NCI-H524 (cell line): ENCODE results near the gene TNNI2.
"Not testable (repeated sequence)": the region's sequence is repeated elsewhere in the genome, so short reads cannot be mapped to it uniquely, and the experiment has no call there.

Source experiments
- DNase-seq, 2 experiments: peaks; one replicate each; lab custom pipeline; 2025; lab: John Stamatoyannopoulos, UW

The TNNI2 gene

GRCh38 chr11:1862588-1863351 lies 24.0 kb downstream of the TNNI2 start:
- DNase-seq, result no peak

DNA sequence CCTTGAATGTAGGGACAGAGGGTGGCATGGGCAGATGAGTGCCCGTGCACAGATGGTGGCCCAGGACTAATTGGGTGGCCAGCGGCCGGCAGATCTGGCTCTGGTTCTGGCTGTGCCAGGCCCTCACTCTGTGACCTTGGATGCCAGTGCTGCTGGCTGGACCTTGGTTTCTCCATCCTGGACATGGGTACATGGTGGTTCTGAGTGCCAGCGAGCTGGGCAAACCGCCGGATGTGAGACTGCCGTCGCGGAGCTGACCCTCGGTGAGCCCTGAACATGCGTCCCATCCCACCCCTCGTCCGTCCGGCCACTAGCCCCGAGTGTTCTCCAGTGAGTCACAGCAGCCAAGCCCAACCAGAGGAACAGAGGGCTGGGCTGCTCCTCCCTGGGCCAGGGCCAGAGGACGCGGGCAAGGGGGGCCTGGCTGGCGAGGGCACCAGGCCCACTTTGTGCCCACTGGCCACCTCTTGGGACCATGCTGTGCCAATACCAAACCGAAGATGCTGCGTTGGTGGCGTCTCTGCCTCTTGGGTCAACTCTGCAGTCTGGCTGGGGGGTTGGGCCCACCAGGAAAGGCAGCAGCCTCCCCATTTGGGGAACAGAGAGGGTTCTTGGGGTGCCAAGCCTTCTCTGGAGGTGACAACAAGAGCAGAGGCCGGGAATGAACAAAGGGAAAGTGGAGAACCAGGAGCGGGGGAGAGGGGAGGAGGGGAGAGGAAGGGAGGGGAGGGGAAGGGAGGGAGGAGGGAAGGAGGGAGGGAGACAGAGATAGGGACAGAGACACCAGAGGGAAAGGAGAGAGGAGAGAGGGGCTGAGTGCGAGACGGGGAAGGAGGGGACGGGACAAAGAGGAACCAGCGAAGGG lies 24.8 kb downstream of the TNNI2 start:
- DNase-seq, result no peak

GRCh38 chr11:1864231-1864630 lies 25.4 kb downstream of the TNNI2 start:
- no peak for DNase-seq

DNA sequence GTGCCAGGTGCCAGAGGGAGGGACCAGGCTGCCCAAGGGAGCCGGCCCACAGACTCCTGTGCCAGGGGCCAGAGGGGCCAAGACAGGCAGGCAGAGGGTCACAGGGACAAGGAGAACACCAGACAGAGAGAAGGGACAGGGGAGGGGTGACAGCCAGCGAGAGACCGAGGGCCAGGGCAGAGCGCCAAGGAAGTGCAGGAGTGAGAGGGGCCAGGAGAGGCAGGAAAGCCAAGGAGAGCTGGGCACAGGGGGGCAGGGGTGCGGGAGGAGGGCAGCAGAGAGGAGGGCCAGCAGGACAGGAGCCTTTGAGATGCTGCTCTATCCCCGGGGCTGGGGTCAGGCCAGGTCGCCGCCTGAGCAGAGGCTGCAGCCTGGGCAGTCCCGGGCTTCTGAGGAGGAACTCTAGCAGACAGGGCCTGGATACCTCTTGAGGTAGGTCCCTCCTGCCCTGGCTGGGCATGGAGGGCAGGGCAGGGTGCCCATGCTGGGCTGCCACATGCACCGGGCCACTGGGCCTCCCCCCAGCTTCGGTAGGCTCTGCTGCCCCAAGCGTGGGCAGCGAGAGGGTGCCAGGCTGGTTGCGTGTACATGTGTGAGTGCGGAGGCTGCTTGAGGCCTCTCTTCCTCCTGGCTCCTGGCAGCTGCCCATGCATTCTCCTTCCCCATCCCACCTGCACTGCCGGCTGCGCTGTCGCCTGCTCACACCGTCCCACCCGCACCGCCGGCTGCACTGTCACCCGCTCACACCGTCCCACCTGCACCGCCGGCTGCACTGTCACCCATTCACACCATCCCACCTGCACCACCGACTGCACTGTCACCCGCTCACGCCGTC lies 26.3 kb downstream of the TNNI2 start:
- DNase-seq, result no peak

GRCh38 chr11:1866226-1866625 lies 27.4 kb downstream of the TNNI2 start:
- DNase-seq, result no peak

DNA sequence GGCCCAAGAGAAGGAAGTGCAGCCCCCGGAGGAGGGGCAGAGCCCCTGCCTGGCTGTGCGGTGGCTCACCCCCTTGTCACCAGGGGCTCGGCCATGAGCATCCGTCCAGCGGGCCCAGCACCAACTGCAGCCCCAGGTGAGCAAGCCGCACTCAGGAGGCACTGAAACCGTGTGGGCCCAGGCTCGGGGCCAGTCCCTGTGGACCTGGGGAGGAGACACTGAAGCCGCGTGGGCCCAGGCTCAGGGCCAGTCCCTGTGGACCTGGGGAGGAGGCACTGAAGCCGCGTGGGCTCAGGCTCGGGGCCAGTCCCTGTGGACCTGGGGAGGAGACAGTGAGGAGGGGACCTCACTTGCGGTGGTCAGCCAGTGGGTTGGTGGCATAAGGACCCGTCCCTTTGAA lies 28.0 kb downstream of the TNNI2 start:
- no peak for DNase-seq

GRCh38 chr11:1867381-1867780 lies 28.6 kb downstream of the TNNI2 start:
- DNase-seq, result no peak

- no peak for DNase-seq
These were observed 29.4 kb downstream of the TNNI2 start for GRCh38 chr11:1868056-1868635.

GRCh38 chr11:1868636-1869291 lies 30.0 kb downstream of the TNNI2 start:
- DNase-seq, result no peak

DNA sequence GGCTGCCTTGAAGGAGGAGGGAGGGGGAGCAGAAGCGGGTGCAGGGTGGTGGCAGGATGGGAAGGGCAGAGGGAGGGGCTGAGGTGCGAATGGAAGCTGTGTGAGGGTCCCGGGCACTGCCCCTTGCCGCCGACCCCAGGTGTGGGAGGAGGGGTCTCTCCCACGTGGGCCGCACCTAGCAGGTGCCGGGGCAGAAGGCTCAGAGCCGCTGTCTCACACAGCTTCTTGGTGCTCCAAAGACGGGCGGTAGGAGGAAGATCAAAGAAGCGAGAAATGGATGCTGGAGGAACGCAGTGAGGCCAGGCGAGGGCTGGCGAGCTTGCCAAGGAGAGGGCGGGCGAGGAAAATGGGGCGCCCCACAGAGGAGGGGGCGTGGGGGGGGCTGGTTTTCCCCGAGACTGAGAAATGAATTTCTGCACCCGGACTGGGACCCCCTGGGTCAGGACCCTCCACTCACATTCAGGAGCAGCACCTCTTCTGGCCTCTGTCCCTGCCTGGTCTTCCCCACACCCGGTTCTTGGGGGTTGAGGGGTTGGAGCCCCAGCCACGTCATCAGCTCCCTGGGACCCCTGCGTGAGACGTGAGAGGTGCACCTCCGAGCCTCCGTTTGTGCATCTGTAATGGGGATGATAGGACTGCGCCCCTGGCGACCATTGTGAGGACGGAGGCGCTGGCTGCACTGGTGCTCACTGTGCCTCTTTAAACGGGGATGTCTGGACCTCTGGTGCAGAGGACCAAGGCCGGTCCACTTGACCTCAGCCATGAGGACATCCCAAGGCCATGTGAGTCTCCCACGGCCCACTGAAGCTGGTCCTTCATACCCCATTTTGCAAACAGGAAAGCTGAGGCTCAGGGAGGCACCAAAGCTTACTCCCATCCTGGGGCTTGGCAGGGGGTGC lies 30.9 kb downstream of the TNNI2 start:
- DNase-seq, result peak in 1 of 2 experiments; percentile 21

DNA sequence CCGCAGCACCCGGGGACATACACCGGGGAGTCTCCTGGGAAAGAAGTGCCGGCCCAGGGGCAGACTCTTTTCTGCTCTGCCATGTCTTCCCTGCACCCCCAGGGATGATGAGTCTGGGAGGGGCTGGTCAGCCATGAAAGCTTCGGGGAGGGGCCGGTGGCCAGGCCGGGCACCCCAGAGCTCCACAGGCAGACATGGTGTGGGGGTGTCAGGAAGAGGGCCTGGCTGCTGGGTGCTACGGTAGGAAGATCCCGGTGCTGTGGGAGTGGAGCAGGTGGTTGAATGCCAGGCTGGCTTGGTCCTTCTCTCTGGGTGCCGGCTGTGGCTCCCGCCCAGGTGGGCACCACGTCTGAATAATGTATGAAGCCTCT lies 31.5 kb downstream of the TNNI2 start:
- peak in 1 of 2 experiments; percentile 36 for DNase-seq

DNA sequence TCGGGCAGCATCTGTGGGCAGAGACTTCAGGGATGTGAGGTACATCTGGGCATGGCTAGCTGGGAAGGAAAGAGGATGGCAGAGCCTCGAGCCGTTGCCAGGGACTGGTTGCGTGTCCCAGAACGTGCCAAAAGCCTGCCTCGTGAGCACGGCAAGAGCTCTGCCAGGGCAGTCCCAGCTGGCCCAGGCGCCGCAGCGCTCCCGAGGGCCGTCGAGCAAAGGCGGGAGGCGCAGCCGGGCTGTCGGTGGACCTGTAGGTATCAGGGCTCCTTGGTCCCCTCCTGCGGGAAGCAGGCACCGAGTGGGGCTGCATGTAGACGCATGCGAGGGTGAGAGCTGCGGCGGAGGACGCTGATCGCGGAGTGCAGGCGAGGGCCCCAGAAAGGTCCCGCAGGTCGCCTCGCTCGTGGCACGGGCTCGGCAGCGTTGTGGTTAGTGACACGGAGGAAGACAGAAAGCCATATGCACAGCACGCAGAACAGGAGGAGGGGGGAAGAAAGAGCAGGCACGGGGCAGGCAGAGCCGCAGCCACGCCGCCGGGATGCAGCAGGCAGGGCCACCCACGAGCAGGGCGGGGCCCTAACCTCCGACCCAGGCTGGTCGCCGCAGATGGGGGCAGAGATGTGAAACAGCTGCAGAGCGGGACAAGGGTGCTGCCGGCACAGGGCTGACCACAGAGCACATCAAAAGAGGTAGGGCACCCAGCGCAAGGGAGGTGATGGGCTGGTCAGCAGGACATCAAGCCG lies 32.1 kb downstream of the TNNI2 start:
- DNase-seq, result peak in 1 of 2 experiments; percentile 36

DNA sequence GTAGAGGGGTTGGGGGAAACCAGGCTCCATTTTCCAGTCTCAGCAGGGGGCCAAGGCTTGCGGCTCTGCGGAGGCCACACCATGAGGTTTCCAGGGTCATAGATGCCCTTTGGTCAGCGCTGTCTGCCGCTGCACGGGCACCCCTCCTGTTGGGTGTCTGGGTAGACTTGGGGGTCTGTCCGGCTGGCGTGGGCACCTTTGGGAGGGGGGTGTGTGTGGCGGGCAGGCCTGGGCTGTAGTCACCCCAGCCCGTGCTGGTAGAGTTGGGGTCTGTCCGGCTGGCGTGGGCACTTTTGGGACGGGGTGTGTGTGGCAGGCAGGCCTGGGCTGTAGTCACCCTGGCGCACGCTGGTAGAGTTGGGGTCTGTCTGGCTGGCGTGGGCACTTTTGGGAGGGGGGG lies 32.8 kb downstream of the TNNI2 start:
- DNase-seq, result no peak

GRCh38 chr11:1872267-1872985 lies 33.6 kb downstream of the TNNI2 start:
- DNase-seq, result no peak

GRCh38 chr11:1873048-1873812 lies 34.4 kb downstream of the TNNI2 start:
- DNase-seq, result no peak

DNA sequence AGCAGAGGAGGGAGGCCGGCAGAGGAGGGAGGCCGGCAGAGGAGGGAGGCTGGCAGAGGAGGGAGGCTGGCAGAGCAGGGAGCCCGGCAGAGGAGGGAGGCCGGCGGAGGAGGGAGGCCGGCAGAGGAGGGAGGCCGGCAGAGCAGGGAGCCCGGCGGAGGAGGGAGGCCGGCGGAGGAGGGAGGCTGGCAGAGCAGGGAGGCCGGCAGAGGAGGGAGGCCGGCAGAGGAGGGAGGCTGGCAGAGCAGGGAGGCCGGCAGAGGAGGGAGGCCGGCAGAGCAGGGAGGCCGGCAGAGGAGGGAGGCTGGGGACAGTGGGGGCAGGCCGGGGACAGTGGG lies 35.0 kb downstream of the TNNI2 start:
- DNase-seq, result not testable (repeated sequence)

DNA sequence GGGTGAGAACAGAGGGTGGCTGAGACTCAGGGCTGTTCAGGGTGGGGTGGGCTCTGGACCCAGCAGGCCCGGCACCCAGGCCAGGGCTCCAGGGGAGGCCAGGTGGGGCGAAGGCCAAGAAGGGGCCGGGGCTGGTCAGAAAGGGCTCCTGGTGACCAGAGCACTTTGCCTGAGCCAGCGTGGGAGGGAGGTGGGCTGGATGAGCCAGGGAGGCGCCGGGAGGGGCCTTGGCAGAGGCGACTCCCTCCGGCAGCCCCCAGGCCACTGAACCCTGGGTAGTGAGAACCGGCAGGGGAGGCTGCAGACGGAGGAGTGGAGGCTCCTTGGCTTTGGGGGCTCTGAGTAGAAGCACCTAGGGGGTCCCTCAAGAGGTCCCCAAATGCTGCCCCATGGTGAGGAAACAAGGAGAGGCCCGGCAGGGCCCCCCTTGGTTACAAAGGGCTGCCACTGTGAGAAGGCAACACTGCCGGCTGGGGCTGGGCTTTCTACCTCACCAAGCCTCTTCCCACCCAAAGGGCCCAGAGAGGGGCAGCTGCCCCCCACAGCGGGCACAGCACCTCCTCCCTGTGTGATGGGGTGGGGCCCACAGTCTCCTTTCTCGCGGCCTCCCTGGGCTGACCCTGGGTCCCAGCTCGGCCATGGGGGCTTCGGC lies 35.8 kb downstream of the TNNI2 start:
- not testable (repeated sequence) for DNase-seq
